Upper lobe of right lung (tissue), 1 donor: Measurements from ENCODE around the gene FNDC8. TPM values are rescaled to one million over a fixed set of nuclear protein-coding genes. Genes with fewer than 3 reads are reported as not detected.

Source experiments
- ATAC-seq: fragments of 200-7000 bp; cut with Tn5 transposase; one replicate; pipeline ENCODE4 v1.9.1; 2020; ENCODE audit warnings: mild to moderate bottlenecking, moderate library complexity
- DNase-seq: peaks from one replicate; pipeline ENCODE4 v3.0.0-alpha.2; 2020
- H3K27ac ChIP-seq: fragments of 200-600 bp; one replicate; pipeline ENCODE4 v1.8.0; 2022
- H3K27me3 ChIP-seq: fragments of 200-600 bp; one replicate; pipeline ENCODE4 v1.8.0; 2022; ENCODE audit warnings: mild to moderate bottlenecking
- H3K36me3 ChIP-seq: fragments of 200-600 bp; one replicate; pipeline ENCODE4 v1.8.0; 2022
- H3K4me1 ChIP-seq: fragments of 200-600 bp; one replicate; pipeline ENCODE4 v1.8.0; 2022
- H3K4me3 ChIP-seq: fragments of 200-600 bp; one replicate; pipeline ENCODE4 v1.8.0; 2022; ENCODE audit warnings: mild to moderate bottlenecking
- H3K9me3 ChIP-seq: fragments of 200-600 bp; one replicate; pipeline ENCODE4 v1.8.0; 2022
- CTCF ChIP-seq: fragments of 200-600 bp; IDR thresholded peaks from one replicate; pipeline ENCODE4 v1.8.0; 2022; ENCODE audit warnings: antibody characterized with exemption
- intact Hi-C: fragments of 100-400 bp; cut with DNase I; formaldehyde crosslinking; loops from one replicate; pipeline ENCODE4 v1.11.0; 2022
- total RNA-seq: library from RNA; stranded (reverse); fragmentation: NEBNext Ultra II Directional; extraction: Animal tissue kit (Norgen Biotek cat#: 25700); gene quantifications from one replicate; pipeline ENCODE4 v1.2.1, GENCODE V29; 2021
- donor health status: DM: no; HTN: yes; CAD: no; lungs with severe emphysema.

The FNDC8 gene
- total RNA-seq, 1 donor from 2014 or later: not detected

GRCh38 chr17:35138218-35138617, 16.8 kb downstream of the FNDC8 start:
- no peak for ATAC-seq
- no peak for DNase-seq
- Histone ChIP-seq H3K27me3 (no peaks in the 10 kb centered on the region), H3K4me1 (peaks cover 13% of the 10 kb centered on the region), H3K9me3 (no peaks in the 10 kb centered on the region), H3K36me3 (peaks cover 59% of the 10 kb centered on the region), H3K27ac (no peak overlapping the region), H3K4me3 (no peak overlapping the region)
- intact Hi-C loops: no loop called here
- TF ChIP-seq CTCF: no peak

GRCh38 chr17:35141681-35142466, 20.5 kb downstream of the FNDC8 start, which contains the start of gene NLE1:
Gene NLE1, minus strand, starts transcription at chr17:35142303. Its CDS starts 28 bp downstream, at chr17:35142275.
- H3K4me3 ChIP-seq: peak within 1 kb of the TSS; percentile 69
- TF ChIP-seq CTCF: peak; percentile 93
- H3K27ac ChIP-seq: no peak within 1 kb of the TSS
- intact Hi-C loops: no loop called here
- H3K36me3 ChIP-seq: peaks cover 23% of the 10 kb centered on the region
- H3K4me1 ChIP-seq: peaks cover 13% of the 10 kb centered on the region
- peak; percentile 92 for DNase-seq
- no peaks in the 10 kb centered on the region for H3K9me3 ChIP-seq
- peak; percentile 100 for ATAC-seq
- no peaks in the 10 kb centered on the region for H3K27me3 ChIP-seq

- Histone ChIP-seq H3K27ac (no peak overlapping the region), H3K4me1 (peaks cover 13% of the 10 kb centered on the region), H3K27me3 (no peaks in the 10 kb centered on the region), H3K9me3 (no peaks in the 10 kb centered on the region), H3K4me3 (peak overlapping the region; percentile 69), H3K36me3 (peaks cover 18% of the 10 kb centered on the region)
- TF ChIP-seq CTCF: no peak
- intact Hi-C loops: no loop called here
- DNase-seq (no peak), ATAC-seq (no peak)
These were observed 21.0 kb downstream of the FNDC8 start for GRCh38 chr17:35142467-35142796.

- no peak for DNase-seq
- Histone ChIP-seq H3K27ac (no peak overlapping the region), H3K9me3 (no peaks in the 10 kb centered on the region), H3K4me3 (no peak overlapping the region), H3K27me3 (no peaks in the 10 kb centered on the region), H3K4me1 (peaks cover 13% of the 10 kb centered on the region), H3K36me3 (no peaks in the 10 kb centered on the region)
- intact Hi-C loops: no loop called here
- ATAC-seq: no peak
- no peak for TF ChIP-seq CTCF
These were observed 23.4 kb downstream of the FNDC8 start for GRCh38 chr17:35144840-35145239.

- H3K36me3 ChIP-seq: no peaks in the 10 kb centered on the region
- DNase-seq (no peak), ATAC-seq (no peak)
- intact Hi-C loops: no loop called here
- H3K27me3 ChIP-seq: no peaks in the 10 kb centered on the region
- H3K27ac ChIP-seq: no peak overlapping the region
- no peaks in the 10 kb centered on the region for H3K9me3 ChIP-seq
- no peak overlapping the region for H3K4me3 ChIP-seq
- H3K4me1 ChIP-seq: peaks cover under 1% of the 10 kb centered on the region
- TF ChIP-seq CTCF: no peak
These were observed 24.9 kb downstream of the FNDC8 start for GRCh38 chr17:35146214-35146833.
